Loucy (cell line): Measurements from ENCODE around the gene PLCD3.

Source experiments
- CTCF ChIP-seq: fragments of 200-600 bp; sonication (generic); conservative IDR thresholded peaks from 2 replicates; pipeline ENCODE4 v1.5.1; 2014; ENCODE audit warnings: mild to moderate bottlenecking, antibody characterized with exemption, low read length
- EZH2phosphoT487 ChIP-seq: fragments of 200-600 bp; IDR thresholded peaks from 2 replicates; pipeline ENCODE4 v1.6.1; 2018; ENCODE audit warnings: antibody characterized with exemption, mild to moderate bottlenecking, moderate library complexity, borderline replicate concordance

- TF ChIP-seq CTCF: no peak
- TF ChIP-seq EZH2phosphoT487: no peak
Observed at GRCh38 chr17:45146592-45146889, 14.2 kb upstream of the PLCD3 start.
